MM.1S (cell line): ENCODE measurements around the gene SAP30BP.

Experiments
- DNase-seq: peaks from one replicate; pipeline ENCODE4 v3.0.0-alpha.2; 2015
- H2AFZ ChIP-seq: fragments of 300-600 bp; sonication (generic); 2 replicates; pipeline ENCODE4 v1.6.0; 2016; ENCODE audit warnings: antibody characterized with exemption, low read length
- H3F3A ChIP-seq: fragments of 300-600 bp; sonication (generic); 2 replicates; pipeline ENCODE4 v1.6.1; 2016; ENCODE audit warnings: mild to moderate bottlenecking, antibody characterized with exemption, low read length, moderate library complexity, mixed read lengths; ENCODE audit not compliant: insufficient read depth
- H3K27ac ChIP-seq: fragments of 300-600 bp; sonication (generic); 2 replicates; pipeline ENCODE4 v1.5.1; 2016; ENCODE audit warnings: mild to moderate bottlenecking, low read length
- H3K27me3 ChIP-seq: fragments of 300-600 bp; sonication (generic); replicated peaks from 2 replicates; pipeline ENCODE4 v1.6.0; 2016; ENCODE audit warnings: low read length; ENCODE audit not compliant: insufficient read depth
- H3K36me3 ChIP-seq: fragments of 300-600 bp; sonication (generic); replicated peaks from 2 replicates; pipeline ENCODE4 v1.6.1; 2016; ENCODE audit warnings: mild to moderate bottlenecking, low read length, mixed read lengths; ENCODE audit not compliant: insufficient read depth
- H3K4me1 ChIP-seq: fragments of 300-600 bp; sonication (generic); 2 replicates; pipeline ENCODE4 v1.6.1; 2016; ENCODE audit warnings: low read length, mixed read lengths
- H3K4me2 ChIP-seq: fragments of 300-600 bp; sonication (generic); 2 replicates; pipeline ENCODE4 v1.6.0; 2016; ENCODE audit warnings: low read depth, low read length
- H3K4me3 ChIP-seq: fragments of 300-600 bp; sonication (generic); 2 replicates; pipeline ENCODE4 v1.5.1; 2016; ENCODE audit warnings: low read length, mixed read lengths
- H3K79me2 ChIP-seq: fragments of 300-600 bp; sonication (generic); 2 replicates; pipeline ENCODE4 v1.6.1; 2016; ENCODE audit warnings: mixed run types, low read length, mixed read lengths
- H3K9ac ChIP-seq: fragments of 300-600 bp; sonication (generic); 2 replicates; pipeline ENCODE4 v1.6.1; 2016; ENCODE audit warnings: low read length, mixed read lengths
- H3K9me2 ChIP-seq: fragments of 300-600 bp; sonication (generic); replicated peaks from 2 replicates; pipeline ENCODE4 v1.6.1; 2016; ENCODE audit warnings: mild to moderate bottlenecking, low read length, mixed read lengths; ENCODE audit not compliant: insufficient read depth
- H3K9me3 ChIP-seq: fragments of 300-600 bp; sonication (generic); replicated peaks from 2 replicates; pipeline ENCODE4 v1.6.1; 2016; ENCODE audit warnings: mild to moderate bottlenecking, low read length, mixed read lengths; ENCODE audit not compliant: insufficient read depth
- H4K20me1 ChIP-seq: fragments of 300-600 bp; sonication (generic); 2 replicates; pipeline ENCODE4 v1.6.1; 2016; ENCODE audit warnings: mild to moderate bottlenecking, low read length, moderate library complexity, mixed read lengths; ENCODE audit not compliant: insufficient read depth
- EZH2 ChIP-seq: fragments of 300-600 bp; sonication (generic); optimal IDR thresholded peaks from 2 replicates; pipeline ENCODE3; 2017; ENCODE audit warnings: low read depth, mild to moderate bottlenecking, antibody characterized with exemption, low read length, mixed read lengths
- EZH2phosphoT487 ChIP-seq: fragments of 300-600 bp; sonication (generic); IDR thresholded peaks from 2 replicates; pipeline ENCODE4 v1.6.1; 2018; ENCODE audit warnings: antibody characterized with exemption, low read length
- TF ChIP-seq, protein P1 (sequence below): fragments of 300-600 bp; sonication (generic); IDR thresholded peaks from 2 replicates; pipeline ENCODE4 v1.5.1; 2016; ENCODE audit warnings: antibody characterized with exemption, low read length, mixed read lengths

The SAP30BP gene

DNA sequence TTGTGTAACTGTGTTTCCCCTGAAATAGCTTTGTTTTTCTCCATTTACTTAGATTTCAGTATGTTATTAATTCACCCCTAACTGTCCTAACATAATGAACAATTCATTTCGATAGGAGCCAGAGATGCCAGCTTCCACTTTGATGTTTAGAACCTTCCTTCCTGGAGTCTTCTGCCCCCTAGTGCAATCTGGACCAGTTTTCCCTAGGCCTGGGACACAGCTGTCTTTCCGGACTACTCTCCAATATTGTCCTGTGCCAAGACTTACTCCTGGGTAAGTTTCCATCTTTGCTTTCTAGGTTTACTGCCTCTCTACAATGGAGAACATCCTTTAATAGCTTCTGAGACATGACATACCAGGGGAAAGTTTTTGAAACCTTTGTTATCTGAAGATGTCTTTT lies 13.0 kb upstream of the SAP30BP start:
- no peak overlapping the region for H3K4me2 ChIP-seq
- H3K27me3 ChIP-seq = no peaks in the 10 kb centered on the region
- TF ChIP-seq EZH2phosphoT487 = no peak
- TF ChIP-seq, protein P1, sequence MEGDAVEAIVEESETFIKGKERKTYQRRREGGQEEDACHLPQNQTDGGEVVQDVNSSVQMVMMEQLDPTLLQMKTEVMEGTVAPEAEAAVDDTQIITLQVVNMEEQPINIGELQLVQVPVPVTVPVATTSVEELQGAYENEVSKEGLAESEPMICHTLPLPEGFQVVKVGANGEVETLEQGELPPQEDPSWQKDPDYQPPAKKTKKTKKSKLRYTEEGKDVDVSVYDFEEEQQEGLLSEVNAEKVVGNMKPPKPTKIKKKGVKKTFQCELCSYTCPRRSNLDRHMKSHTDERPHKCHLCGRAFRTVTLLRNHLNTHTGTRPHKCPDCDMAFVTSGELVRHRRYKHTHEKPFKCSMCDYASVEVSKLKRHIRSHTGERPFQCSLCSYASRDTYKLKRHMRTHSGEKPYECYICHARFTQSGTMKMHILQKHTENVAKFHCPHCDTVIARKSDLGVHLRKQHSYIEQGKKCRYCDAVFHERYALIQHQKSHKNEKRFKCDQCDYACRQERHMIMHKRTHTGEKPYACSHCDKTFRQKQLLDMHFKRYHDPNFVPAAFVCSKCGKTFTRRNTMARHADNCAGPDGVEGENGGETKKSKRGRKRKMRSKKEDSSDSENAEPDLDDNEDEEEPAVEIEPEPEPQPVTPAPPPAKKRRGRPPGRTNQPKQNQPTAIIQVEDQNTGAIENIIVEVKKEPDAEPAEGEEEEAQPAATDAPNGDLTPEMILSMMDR = no peak
- no peak for TF ChIP-seq EZH2
- H3K79me2 ChIP-seq = no peaks in the 10 kb centered on the region
- H3K9me3 ChIP-seq = no peaks in the 10 kb centered on the region
- H3F3A ChIP-seq = no peaks in the 10 kb centered on the region
- no peak overlapping the region for H2AFZ ChIP-seq
- DNase-seq = no peak
- H4K20me1 ChIP-seq = no peaks in the 10 kb centered on the region
- no peaks in the 10 kb centered on the region; the same call in 1 of the 2 replicates for H3K36me3 ChIP-seq
- H3K9ac ChIP-seq = no peak overlapping the region
- no peak overlapping the region for H3K4me3 ChIP-seq
- no peaks in the 10 kb centered on the region for H3K9me2 ChIP-seq
- no peak overlapping the region for H3K27ac ChIP-seq
- H3K4me1 ChIP-seq = no peaks in the 10 kb centered on the region

DNA sequence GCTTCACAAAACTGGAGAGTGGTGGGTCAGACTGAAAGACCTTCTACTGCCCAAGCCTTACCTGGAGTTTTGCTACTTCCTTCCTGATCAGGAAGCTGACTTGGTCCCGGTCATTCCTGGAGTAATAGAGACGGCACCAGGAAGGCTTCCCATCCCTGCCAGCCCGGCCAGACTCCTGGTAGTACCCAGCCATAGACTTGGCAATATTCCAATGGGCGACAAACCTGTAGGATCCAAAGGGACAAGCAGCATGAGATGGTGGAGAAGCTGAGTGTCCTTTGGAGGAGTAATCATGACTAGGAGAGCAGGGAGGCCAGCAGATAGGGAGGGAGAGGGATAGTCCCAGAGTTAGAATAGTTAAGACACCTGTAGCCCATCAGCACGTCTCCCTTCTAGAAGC lies 8.9 kb upstream of the SAP30BP start:
- Histone ChIP-seq H3K79me2 (no peaks in the 10 kb centered on the region), H3F3A (no peaks in the 10 kb centered on the region), H3K4me2 (no peak overlapping the region), H3K4me3 (no peak overlapping the region), H3K27me3 (no peaks in the 10 kb centered on the region), H3K9me2 (no peaks in the 10 kb centered on the region), H3K4me1 (no peaks in the 10 kb centered on the region), H3K36me3 (no peaks in the 10 kb centered on the region), H3K27ac (no peak overlapping the region), H2AFZ (no peak overlapping the region), H3K9me3 (no peaks in the 10 kb centered on the region), H3K9ac (no peak overlapping the region), H4K20me1 (no peaks in the 10 kb centered on the region)
- TF ChIP-seq, protein P1 = no peak
- no peak for TF ChIP-seq EZH2
- no peak for TF ChIP-seq EZH2phosphoT487
- no peak for DNase-seq

DNA sequence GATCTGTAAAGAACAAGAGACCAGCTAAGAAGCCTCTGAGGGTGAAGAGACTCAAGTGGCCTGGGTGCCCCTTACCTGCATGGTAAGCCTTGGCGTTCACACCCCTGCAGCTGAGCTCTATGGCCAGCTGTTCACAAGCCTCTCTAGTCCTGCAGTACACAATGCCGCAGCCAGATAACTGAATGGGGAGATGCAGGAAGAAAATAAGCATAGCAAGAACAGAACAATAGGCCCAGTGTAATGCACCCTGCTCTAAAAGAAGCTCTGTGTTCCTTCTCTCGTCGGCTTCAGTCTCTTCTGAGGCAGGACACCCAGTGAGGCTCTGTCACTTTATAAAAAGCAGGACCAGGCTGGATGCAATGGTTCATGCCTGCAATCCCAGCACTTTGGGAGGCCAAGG lies 5.6 kb upstream of the SAP30BP start:
- Histone ChIP-seq H3K4me3 (no peak overlapping the region), H3K9me3 (no peaks in the 10 kb centered on the region), H3K79me2 (peaks cover 10% of the 10 kb centered on the region), H4K20me1 (no peaks in the 10 kb centered on the region), H3K4me1 (peaks cover 22% of the 10 kb centered on the region), H3K9me2 (no peaks in the 10 kb centered on the region), H3K9ac (no peak overlapping the region), H3K36me3 (no peaks in the 10 kb centered on the region), H3F3A (peaks cover 17% of the 10 kb centered on the region; the same call in 1 of the 2 replicates), H3K4me2 (no peak overlapping the region), H3K27me3 (no peaks in the 10 kb centered on the region), H3K27ac (no peak overlapping the region), H2AFZ (no peak overlapping the region)
- TF ChIP-seq EZH2phosphoT487 = no peak
- TF ChIP-seq EZH2 = no peak
- TF ChIP-seq, protein P1 = no peak
- no peak for DNase-seq
